ENCODE measurements around the gene SNX9. TPM values are rescaled to one million over a fixed set of nuclear protein-coding genes. Genes with fewer than 3 reads are reported as not detected.
A peak's percentile ranks its signal among the peaks of the same experiment; 100 is the strongest.

Gene SNX9
- total RNA-seq, 1 experiment from 2014 or later = 24.8 TPM

- intact Hi-C loops (cut with micrococcal nuclease; ENCODE audit: unreplicated experiment) = no loop called here
Measured at GRCh38 chr6:157789861-157790260, 33.2 kb upstream of the SNX9 start.

GRCh38 chr6:157790548-157791160 is 32.4 kb upstream of the SNX9 start:
- no peaks in the 10 kb centered on the region for H3K36me3 ChIP-seq (ENCODE audit: insufficient read depth, low read length, poor library complexity, severe bottlenecking)
- intact Hi-C loops (cut with micrococcal nuclease; ENCODE audit: unreplicated experiment) = no loop called here
- no peak for DNase-seq (ENCODE audit: low spot score)
- ChIA-PET POLR2A (ENCODE audit: low non-redundant PET) (no interaction called here), CTCF (no interaction called here)
- TF ChIP-seq EZH2 (IDR thresholded peaks at IDR 0.05; ENCODE audit: borderline replicate concordance, low read depth, low read length, poor library complexity, severe bottlenecking) (no peak), CTCF (conservative IDR thresholded peaks at IDR 0.05; ENCODE audit: low read depth, low read length) (no peak)
- no peaks in the 10 kb centered on the region for H3K27me3 ChIP-seq (replicated peaks; ENCODE audit: insufficient read depth, low read depth, low read length, poor library complexity)
- no peak overlapping the region for H3K27ac ChIP-seq (ENCODE audit: low read depth, low read length, poor library complexity, severe bottlenecking)
- H3K9me3 ChIP-seq (ENCODE audit: low read depth, low read length, poor library complexity, severe bottlenecking) = no peaks in the 10 kb centered on the region
- H3K4me1 ChIP-seq (ENCODE audit: insufficient read depth, low read length, poor library complexity, severe bottlenecking) = no peaks in the 10 kb centered on the region
- BruUV-seq (replicated peaks) = no TSS peak
- no peak overlapping the region for H3K4me3 ChIP-seq (ENCODE audit: low read depth, low read length, poor library complexity, severe bottlenecking)

More at GRCh38 chr6:157789861-157790260, 33.2 kb upstream of the SNX9 start:
- Histone ChIP-seq H3K4me1 (ENCODE audit: insufficient read depth, low read length, poor library complexity, severe bottlenecking) (no peaks in the 10 kb centered on the region), H3K4me3 (ENCODE audit: low read depth, low read length, poor library complexity, severe bottlenecking) (no peak overlapping the region), H3K27me3 (replicated peaks; ENCODE audit: insufficient read depth, low read depth, low read length, poor library complexity) (no peaks in the 10 kb centered on the region), H3K27ac (ENCODE audit: low read depth, low read length, poor library complexity, severe bottlenecking) (no peak overlapping the region), H3K9me3 (ENCODE audit: low read depth, low read length, poor library complexity, severe bottlenecking) (no peaks in the 10 kb centered on the region), H3K36me3 (ENCODE audit: insufficient read depth, low read length, poor library complexity, severe bottlenecking) (no peaks in the 10 kb centered on the region)
- TF ChIP-seq CTCF (conservative IDR thresholded peaks at IDR 0.05; ENCODE audit: low read depth, low read length) (no peak), EZH2 (IDR thresholded peaks at IDR 0.05; ENCODE audit: borderline replicate concordance, low read depth, low read length, poor library complexity, severe bottlenecking) (no peak)
- no TSS peak for BruUV-seq (replicated peaks)
- ChIA-PET POLR2A (ENCODE audit: low non-redundant PET) (no interaction called here), CTCF (no interaction called here)
- DNase-seq (ENCODE audit: low spot score) = peak; percentile 18

- POLR2A ChIA-PET (ENCODE audit: low non-redundant PET) = no interaction called here
- TF ChIP-seq EZH2 (IDR thresholded peaks at IDR 0.05; ENCODE audit: borderline replicate concordance, low read depth, low read length, poor library complexity, severe bottlenecking) = no peak
- TF ChIP-seq CTCF (conservative IDR thresholded peaks at IDR 0.05; ENCODE audit: low read depth, low read length) = no peak
- H3K27ac ChIP-seq (ENCODE audit: low read depth, low read length, poor library complexity, severe bottlenecking) = no peak overlapping the region
- H3K27me3 ChIP-seq (replicated peaks; ENCODE audit: insufficient read depth, low read depth, low read length, poor library complexity) = no peaks in the 10 kb centered on the region
- CTCF ChIA-PET = no interaction called here
- intact Hi-C loops (cut with micrococcal nuclease; ENCODE audit: unreplicated experiment) = no loop called here
- no peak for DNase-seq (ENCODE audit: low spot score)
- no peak overlapping the region for H3K4me3 ChIP-seq (ENCODE audit: low read depth, low read length, poor library complexity, severe bottlenecking)
- H3K9me3 ChIP-seq (ENCODE audit: low read depth, low read length, poor library complexity, severe bottlenecking) = no peaks in the 10 kb centered on the region
- no TSS peak for BruUV-seq (replicated peaks)
- no peaks in the 10 kb centered on the region for H3K36me3 ChIP-seq (ENCODE audit: insufficient read depth, low read length, poor library complexity, severe bottlenecking)
- H3K4me1 ChIP-seq (ENCODE audit: insufficient read depth, low read length, poor library complexity, severe bottlenecking) = no peaks in the 10 kb centered on the region
Measured at GRCh38 chr6:157791450-157791849, 31.6 kb upstream of the SNX9 start.
